A673 (cell line): ENCODE data around the gene CTIF. TPM values are rescaled to one million over a fixed set of nuclear protein-coding genes. Genes with fewer than 3 reads are reported as not detected.
"Not testable (repeated sequence)": the region's sequence is repeated elsewhere in the genome, so short reads cannot be mapped to it uniquely, and the experiment has no call there.

Experiments used
- BruUV-seq: library from RNA; stranded (reverse); fragments of 400-500 nt; replicated peaks from 2 replicates; lab custom pipeline; 2021; lab: Mats Ljungman, UMichigan
- CTCF ChIA-PET: fragments of 300-600 bp; sonication (Branson Sonifier 250); formaldehyde crosslinking; loops from one replicate; lab custom pipeline; 2022; ENCODE audit warnings: antibody characterized with exemption; lab: Charles Lee
- POLR2A ChIA-PET: fragments of 300-600 bp; sonication (Branson Sonifier 250); formaldehyde crosslinking; loops from one replicate; lab custom pipeline; 2022; ENCODE audit warnings: antibody characterized with exemption; ENCODE audit not compliant: low non-redundant PET; lab: Charles Lee
- DNase-seq: peaks from one replicate; pipeline ENCODE4 v3.0.0-alpha.2; 2015; ENCODE audit warnings: low spot score
- H3K27ac ChIP-seq: fragments of 200-600 bp; sonication (generic); 2 replicates; pipeline ENCODE4 v1.5.1; 2016; ENCODE audit warnings: mixed run types, low read depth, mild to moderate bottlenecking, mixed read lengths, antibody characterized with exemption, low read length; ENCODE audit not compliant: poor library complexity, severe bottlenecking
- H3K27me3 ChIP-seq: fragments of 200-600 bp; sonication (generic); replicated peaks from 2 replicates; pipeline ENCODE4 v1.6.1; 2017; ENCODE audit warnings: mixed run types, low read depth, mild to moderate bottlenecking, mixed read lengths, antibody characterized with exemption, low read length; ENCODE audit not compliant: insufficient read depth, poor library complexity
- H3K36me3 ChIP-seq: fragments of 200-600 bp; sonication (generic); 2 replicates; pipeline ENCODE4 v1.6.1; 2016; ENCODE audit warnings: mixed run types, mild to moderate bottlenecking, mixed read lengths, antibody characterized with exemption, low read length; ENCODE audit not compliant: insufficient read depth, poor library complexity, severe bottlenecking
- H3K4me1 ChIP-seq: fragments of 200-600 bp; sonication (generic); 2 replicates; pipeline ENCODE4 v1.6.1; 2017; ENCODE audit warnings: mixed run types, mild to moderate bottlenecking, mixed read lengths, antibody characterized with exemption, low read length; ENCODE audit not compliant: insufficient read depth, poor library complexity, severe bottlenecking
- H3K4me3 ChIP-seq: fragments of 200-600 bp; sonication (generic); 2 replicates; pipeline ENCODE4 v1.5.1; 2016; ENCODE audit warnings: low read depth, mixed run types, mild to moderate bottlenecking, mixed read lengths, low read length; ENCODE audit not compliant: poor library complexity, severe bottlenecking
- H3K9me3 ChIP-seq: fragments of 200-600 bp; sonication (generic); 2 replicates; pipeline ENCODE4 v1.6.1; 2016; ENCODE audit warnings: mixed run types, low read depth, mild to moderate bottlenecking, mixed read lengths, antibody characterized with exemption, low read length; ENCODE audit not compliant: poor library complexity, severe bottlenecking
- CTCF ChIP-seq: fragments of 300-800, 200-600 bp; sonication (generic); conservative IDR thresholded peaks from 2 replicates; pipeline ENCODE4 v1.5.1; 2017; ENCODE audit warnings: low read depth, mild to moderate bottlenecking, antibody characterized with exemption, low read length, moderate library complexity, mixed read lengths
- EZH2 ChIP-seq: fragments of 200-600 bp; sonication (generic); IDR thresholded peaks from 2 replicates; pipeline ENCODE4 v1.6.1; 2017; ENCODE audit warnings: borderline replicate concordance, low read depth, mild to moderate bottlenecking, mixed read lengths, antibody characterized with exemption, low read length; ENCODE audit not compliant: poor library complexity, severe bottlenecking
- intact Hi-C: fragments of 100-400 bp; cut with micrococcal nuclease; formaldehyde crosslinking; loops from one replicate; pipeline ENCODE4 v1.10.0; 2022; ENCODE audit not compliant: unreplicated experiment
- total RNA-seq: library from RNA; stranded (reverse); gene quantifications from 2 replicates; pipeline ENCODE4 v1.2.3, GENCODE V29; 2021

CTIF gene
- total RNA-seq, 1 experiment from 2014 or later: 23.5 TPM

- H3K27me3 ChIP-seq: no peaks in the 10 kb centered on the region
- no peaks in the 10 kb centered on the region for H3K36me3 ChIP-seq
- no peaks in the 10 kb centered on the region for H3K9me3 ChIP-seq
- intact Hi-C loops: no loop called here
- no peak for TF ChIP-seq CTCF
- no peak for TF ChIP-seq EZH2
- H3K4me3 ChIP-seq: no peak overlapping the region
- no TSS peak for BruUV-seq
- DNase-seq: no peak
- ChIA-PET POLR2A (no interaction called here), CTCF (no interaction called here)
- H3K27ac ChIP-seq: no peak overlapping the region
- H3K4me1 ChIP-seq: no peaks in the 10 kb centered on the region
Observed at GRCh38 chr18:48714873-48715272, 176.0 kb downstream of the CTIF start.

- DNase-seq: no peak
- no TSS peak for BruUV-seq
- H3K4me3 ChIP-seq: no peak overlapping the region
- TF ChIP-seq EZH2: no peak
- TF ChIP-seq CTCF: no peak
- intact Hi-C loops: no loop called here
- ChIA-PET CTCF (no interaction called here), POLR2A (interaction anchor here (0.6 kb wide), 1 partner anchor 8 kb away, joined by 3 read pairs; no protein-coding TSS in a partner anchor)
- H3K36me3 ChIP-seq: no peaks in the 10 kb centered on the region
- H3K27ac ChIP-seq: no peak overlapping the region
- no peaks in the 10 kb centered on the region for H3K4me1 ChIP-seq
- no peaks in the 10 kb centered on the region for H3K9me3 ChIP-seq
- no peaks in the 10 kb centered on the region for H3K27me3 ChIP-seq
Observed at GRCh38 chr18:48715711-48716361, 177.0 kb downstream of the CTIF start.

- CTCF ChIA-PET, DNase-seq, POLR2A ChIA-PET, H3K27me3 ChIP-seq, H3K36me3 ChIP-seq, H3K27ac ChIP-seq, BruUV-seq, intact Hi-C loops, H3K9me3 ChIP-seq, H3K4me3 ChIP-seq, H3K4me1 ChIP-seq: not testable (repeated sequence)
Observed at GRCh38 chr18:48717227-48717626, 178.4 kb downstream of the CTIF start.
